WTC11 (cell line): ENCODE results near the gene IL36B.

ENCODE experiments used
- CREB1 ChIP-seq: sonication (generic); formaldehyde crosslinking; IDR thresholded peaks from 2 replicates; pipeline ENCODE4 v1.8.0; 2023; ENCODE audit warnings: mild to moderate bottlenecking, missing genetic modification reagents
- CTCF ChIP-seq: fragments of 200-600 bp; IDR thresholded peaks from 2 replicates; pipeline ENCODE4 v1.8.0; 2022; ENCODE audit warnings: antibody characterized with exemption
- HMGXB4 ChIP-seq: sonication (generic); formaldehyde crosslinking; IDR thresholded peaks from 2 replicates; pipeline ENCODE4 v1.8.1; 2023; ENCODE audit warnings: mild to moderate bottlenecking, moderate library complexity, missing genetic modification reagents
- JUN ChIP-seq: sonication (generic); formaldehyde crosslinking; IDR thresholded peaks from 2 replicates; pipeline ENCODE4 v1.8.0; 2023; ENCODE audit warnings: mild to moderate bottlenecking, missing genetic modification reagents
- NFE2L1 ChIP-seq: sonication (generic); formaldehyde crosslinking; IDR thresholded peaks from 2 replicates; pipeline ENCODE4 v1.8.1; 2023; ENCODE audit warnings: missing genetic modification reagents
- NR1H2 ChIP-seq: sonication (generic); formaldehyde crosslinking; IDR thresholded peaks from 2 replicates; pipeline ENCODE4 v1.9.0; 2021; ENCODE audit warnings: mild to moderate bottlenecking, moderate library complexity, missing genetic modification reagents
- NR2C2 ChIP-seq: sonication (generic); formaldehyde crosslinking; IDR thresholded peaks from 2 replicates; pipeline ENCODE4 v1.8.0; 2022; ENCODE audit warnings: mild to moderate bottlenecking, missing genetic modification reagents
- SP1 ChIP-seq: sonication (generic); formaldehyde crosslinking; conservative IDR thresholded peaks from 2 replicates; pipeline ENCODE4 v1.8.1; 2022; ENCODE audit warnings: missing genetic modification reagents
- TCF7 ChIP-seq: sonication (generic); formaldehyde crosslinking; IDR thresholded peaks from 2 replicates; pipeline ENCODE4 v1.8.0; 2022; ENCODE audit warnings: mild to moderate bottlenecking, low read depth, missing genetic modification reagents, moderate library complexity
- USF1 ChIP-seq: sonication (generic); formaldehyde crosslinking; IDR thresholded peaks from 2 replicates; pipeline ENCODE4 v1.8.0; 2022; ENCODE audit warnings: mild to moderate bottlenecking, missing genetic modification reagents
- ZNF121 ChIP-seq: sonication (generic); formaldehyde crosslinking; IDR thresholded peaks from 2 replicates; pipeline ENCODE4 v1.8.0; 2023; ENCODE audit warnings: missing genetic modification reagents
- ZNF138 ChIP-seq: sonication (generic); formaldehyde crosslinking; conservative IDR thresholded peaks from 2 replicates; pipeline ENCODE4 v1.8.1; 2022; ENCODE audit warnings: mild to moderate bottlenecking, moderate library complexity, missing genetic modification reagents
- ZNF423 ChIP-seq: fragments of 250-450 bp; sonication (Bioruptor Pico); IDR thresholded peaks from 2 replicates; pipeline ENCODE4 v2.1.2; 2022; ENCODE audit warnings: mild to moderate bottlenecking, moderate library complexity

DNA sequence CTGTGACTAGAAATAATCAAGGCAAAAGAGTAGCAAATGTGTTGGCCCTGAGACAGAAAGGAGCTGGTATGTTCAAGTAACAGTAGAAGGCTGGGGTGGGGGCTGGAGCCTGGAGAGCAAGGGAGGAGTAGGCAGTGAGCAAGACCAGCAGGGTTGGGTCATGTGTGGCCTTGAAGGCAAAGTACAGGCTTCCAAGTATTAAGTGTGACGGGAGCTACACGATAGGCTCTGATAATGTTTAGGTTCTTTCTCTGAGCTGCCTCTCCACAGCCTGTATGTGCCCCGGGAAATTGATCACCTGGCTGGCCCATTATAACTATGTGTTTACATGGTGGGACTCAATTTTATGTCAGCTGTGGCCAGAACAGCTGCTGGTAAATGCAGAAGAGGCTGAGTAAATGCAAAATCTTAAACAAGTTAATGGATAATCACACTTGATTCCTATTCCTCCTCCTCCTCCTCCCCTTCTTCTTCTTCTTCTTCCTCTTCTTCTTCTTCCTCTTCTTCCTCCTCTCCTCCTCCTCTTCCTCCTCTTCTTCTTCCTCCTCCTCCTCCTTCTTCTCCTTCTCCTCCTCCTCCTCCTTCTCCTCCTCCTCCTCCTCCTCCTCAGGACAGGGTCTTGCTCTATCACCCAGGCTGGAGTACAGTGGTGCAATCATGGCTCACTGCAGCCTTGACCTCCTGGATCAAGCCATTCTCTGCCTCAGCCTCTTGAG lies 24.4 kb upstream of the IL36B start:
- TF ChIP-seq CTCF (no peak), SP1 (CRISPR knock-in tag) (no peak), NR2C2 (no peak), HMGXB4 (CRISPR knock-in tag) (no peak), ZNF423 (CRISPR knock-in tag) (no peak), JUN (CRISPR knock-in tag) (no peak), NR1H2 (CRISPR knock-in tag) (no peak), ZNF138 (CRISPR knock-in tag) (no peak), NFE2L1 (CRISPR knock-in tag) (no peak), USF1 (CRISPR knock-in tag) (no peak), TCF7 (CRISPR knock-in tag) (no peak), ZNF121 (CRISPR knock-in tag) (no peak), CREB1 (CRISPR knock-in tag) (no peak)
